Vagina (tissue), 2 donors: Measurements from ENCODE around the gene RHEX. TPM values are rescaled to one million over a fixed set of nuclear protein-coding genes. Genes with fewer than 3 reads are reported as not detected.

ENCODE experiments used
- DNase-seq, 2 donors: peaks; one replicate each; pipeline ENCODE4 v3.0.0-alpha.2; 2017; ENCODE audit errors: extremely low spot score in 2 of 2
- H3K27ac ChIP-seq: fragments of 200-600 bp; sonication (generic); one replicate; pipeline ENCODE4 v1.5.1; 2019
- H3K27me3 ChIP-seq: fragments of 200-600 bp; sonication (generic); one replicate; pipeline ENCODE4 v1.5.1; 2019
- H3K36me3 ChIP-seq, 2 donors: fragments of 200-600 bp; sonication (generic); one replicate each; pipeline ENCODE4 v1.5.1; 2017 to 2019
- H3K4me1 ChIP-seq: fragments of 200-600 bp; sonication (generic); one replicate; pipeline ENCODE4 v1.5.1; 2019
- H3K4me3 ChIP-seq, 2 donors: fragments of 200-600 bp; sonication (generic); 1 replicate in 1 of 2; 2 replicates in 1 of 2; pipeline ENCODE4 v1.5.1; 2016 to 2019
- H3K9me3 ChIP-seq: fragments of 200-600 bp; sonication (generic); one replicate; pipeline ENCODE4 v1.5.1; 2019
- POLR2A ChIP-seq, 2 donors: fragments of 450-650 bp; IDR thresholded peaks; one replicate each; pipeline ENCODE4 v1.6.1; 2017; ENCODE audit warnings: antibody characterized with exemption in 2 of 2, mild to moderate bottlenecking in 2 of 2, moderate library complexity in 2 of 2
- POLR2AphosphoS5 ChIP-seq, 2 donors: sonication (generic); formaldehyde crosslinking; IDR thresholded peaks; one replicate each; pipeline ENCODE4 v1.9.0; 2017; ENCODE audit warnings: antibody characterized with exemption in 2 of 2, mild to moderate bottlenecking in 2 of 2, low read depth in 1 of 2; ENCODE audit not compliant: insufficient read depth in 1 of 2
- intact Hi-C: fragments of 100-400 bp; cut with DNase I; formaldehyde crosslinking; loops from one replicate; pipeline ENCODE4 v1.15.1; 2023
- total RNA-seq: library from RNA; depleted of rRNA; stranded (reverse); fragments of >200 nt; gene quantifications from one replicate; pipeline ENCODE4 v1.2.3, GENCODE V29; 2016
- TF ChIP-seq, protein P1 (sequence below), 3 experiments: fragments of 450-650 bp in 2 of 3; fragments of 200-600 bp in 1 of 3; sonication (generic) in 1 of 3; IDR thresholded peaks; one replicate each; pipeline ENCODE4 v1.5.1; 2017 to 2019; ENCODE audit warnings: antibody characterized with exemption in 3 of 3, mild to moderate bottlenecking in 2 of 3, moderate library complexity in 2 of 3

Gene RHEX
- total RNA-seq, 1 donor from 2014 or later = 1.7 TPM

DNA sequence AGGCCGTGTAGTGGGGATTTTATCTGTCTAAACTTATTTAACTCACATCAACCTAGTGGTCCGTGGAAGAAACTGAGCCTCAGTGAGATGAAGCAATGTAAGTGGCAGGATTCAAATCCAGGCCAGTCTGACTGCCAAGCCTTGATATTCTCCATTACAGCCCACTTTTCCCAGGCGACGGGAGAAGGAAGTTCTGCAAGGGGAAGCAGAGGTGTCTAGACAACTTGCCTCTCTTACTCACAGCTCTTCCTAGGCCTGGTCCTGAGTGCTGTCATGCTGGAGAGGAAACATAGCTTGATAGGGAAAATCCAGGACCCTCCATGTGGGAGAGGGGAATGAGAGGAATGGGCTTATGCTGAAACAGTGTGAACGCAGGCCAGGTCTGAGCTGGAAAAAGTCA, 38.4 kb upstream of the RHEX start:
- Histone ChIP-seq H3K4me3 (no peak overlapping the region), H3K4me1 (no peaks in the 10 kb centered on the region), H3K27ac (no peak overlapping the region), H3K36me3 (no peaks in the 10 kb centered on the region), H3K9me3 (no peaks in the 10 kb centered on the region), H3K27me3 (no peaks in the 10 kb centered on the region)
- intact Hi-C loops = no loop called here
- DNase-seq = no peak
- no peak for TF ChIP-seq POLR2A (IDR thresholded peaks at IDR 0.05)
- TF ChIP-seq, protein P1, sequence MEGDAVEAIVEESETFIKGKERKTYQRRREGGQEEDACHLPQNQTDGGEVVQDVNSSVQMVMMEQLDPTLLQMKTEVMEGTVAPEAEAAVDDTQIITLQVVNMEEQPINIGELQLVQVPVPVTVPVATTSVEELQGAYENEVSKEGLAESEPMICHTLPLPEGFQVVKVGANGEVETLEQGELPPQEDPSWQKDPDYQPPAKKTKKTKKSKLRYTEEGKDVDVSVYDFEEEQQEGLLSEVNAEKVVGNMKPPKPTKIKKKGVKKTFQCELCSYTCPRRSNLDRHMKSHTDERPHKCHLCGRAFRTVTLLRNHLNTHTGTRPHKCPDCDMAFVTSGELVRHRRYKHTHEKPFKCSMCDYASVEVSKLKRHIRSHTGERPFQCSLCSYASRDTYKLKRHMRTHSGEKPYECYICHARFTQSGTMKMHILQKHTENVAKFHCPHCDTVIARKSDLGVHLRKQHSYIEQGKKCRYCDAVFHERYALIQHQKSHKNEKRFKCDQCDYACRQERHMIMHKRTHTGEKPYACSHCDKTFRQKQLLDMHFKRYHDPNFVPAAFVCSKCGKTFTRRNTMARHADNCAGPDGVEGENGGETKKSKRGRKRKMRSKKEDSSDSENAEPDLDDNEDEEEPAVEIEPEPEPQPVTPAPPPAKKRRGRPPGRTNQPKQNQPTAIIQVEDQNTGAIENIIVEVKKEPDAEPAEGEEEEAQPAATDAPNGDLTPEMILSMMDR (IDR thresholded peaks at IDR 0.05) = no peak
- no peak for TF ChIP-seq POLR2AphosphoS5 (IDR thresholded peaks at IDR 0.05; ENCODE audit: insufficient read depth in 1 of 2, low read depth in 1 of 2)

DNA sequence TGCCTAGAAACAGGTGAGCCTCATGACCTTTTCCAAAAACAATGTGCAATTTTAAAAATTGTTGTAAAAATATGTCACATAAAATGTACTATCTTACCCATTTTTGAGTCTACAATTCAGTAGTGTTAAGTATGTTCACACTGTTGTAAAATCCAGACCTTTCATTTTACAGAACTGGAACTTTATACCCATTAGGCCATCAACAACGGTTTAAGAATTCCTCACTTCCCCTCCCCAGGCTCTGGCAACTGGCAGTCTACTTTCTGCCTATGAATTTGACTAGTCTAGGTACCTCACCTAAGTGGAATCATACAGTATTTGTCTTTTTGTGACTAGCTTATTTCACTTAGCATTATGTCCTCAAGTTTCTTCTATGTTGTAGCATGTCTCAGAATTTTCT, 37.9 kb upstream of the RHEX start:
- no peaks in the 10 kb centered on the region for H3K4me1 ChIP-seq
- no peaks in the 10 kb centered on the region for H3K36me3 ChIP-seq
- intact Hi-C loops = no loop called here
- no peak for TF ChIP-seq POLR2A (IDR thresholded peaks at IDR 0.05)
- TF ChIP-seq POLR2AphosphoS5 (IDR thresholded peaks at IDR 0.05; ENCODE audit: insufficient read depth in 1 of 2, low read depth in 1 of 2) = no peak
- TF ChIP-seq, protein P1 (IDR thresholded peaks at IDR 0.05) = no peak
- no peak overlapping the region for H3K27ac ChIP-seq
- no peak for DNase-seq
- H3K27me3 ChIP-seq = no peaks in the 10 kb centered on the region
- no peak overlapping the region for H3K4me3 ChIP-seq
- H3K9me3 ChIP-seq = no peaks in the 10 kb centered on the region

DNA sequence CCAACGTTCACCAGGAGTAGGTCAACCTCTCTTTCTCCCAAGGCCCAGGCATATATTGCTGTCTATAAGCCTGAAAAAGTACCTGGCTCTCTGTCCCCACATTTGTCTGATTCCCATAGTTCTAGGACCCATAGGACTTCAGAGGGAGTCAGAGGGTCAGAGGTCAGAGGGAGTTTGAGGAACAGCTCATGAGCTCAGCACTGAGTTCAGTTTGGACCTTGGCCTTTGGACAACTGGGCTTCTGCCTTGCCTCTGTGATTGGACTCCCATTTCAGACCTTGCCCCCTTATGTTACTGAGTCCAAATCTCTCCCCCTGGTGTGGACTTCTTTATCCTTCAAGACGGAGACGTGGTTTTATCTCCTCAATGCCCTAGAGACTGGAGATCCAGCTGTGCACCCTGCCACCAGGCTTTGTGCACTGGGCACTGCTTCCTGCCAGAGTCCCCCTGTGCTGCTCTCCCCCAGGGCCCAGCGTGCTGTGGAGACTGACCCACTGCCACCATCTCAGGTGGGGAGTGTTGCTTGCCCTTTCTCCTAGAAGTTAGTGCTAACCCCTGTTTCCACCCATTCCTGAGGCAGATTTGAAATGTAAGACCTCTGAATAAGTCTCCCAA, 32.5 kb upstream of the RHEX start:
- Histone ChIP-seq H3K27ac (no peak overlapping the region), H3K9me3 (no peaks in the 10 kb centered on the region), H3K4me3 (no peak overlapping the region), H3K4me1 (no peaks in the 10 kb centered on the region), H3K36me3 (no peaks in the 10 kb centered on the region), H3K27me3 (no peaks in the 10 kb centered on the region)
- TF ChIP-seq, protein P1 (IDR thresholded peaks at IDR 0.05) = no peak
- TF ChIP-seq POLR2A (IDR thresholded peaks at IDR 0.05) = no peak
- DNase-seq = no peak
- intact Hi-C loops = loop anchor here (10.0 kb wide), 1 partner anchor 1586 kb away; no protein-coding TSS in a partner anchor

DNA sequence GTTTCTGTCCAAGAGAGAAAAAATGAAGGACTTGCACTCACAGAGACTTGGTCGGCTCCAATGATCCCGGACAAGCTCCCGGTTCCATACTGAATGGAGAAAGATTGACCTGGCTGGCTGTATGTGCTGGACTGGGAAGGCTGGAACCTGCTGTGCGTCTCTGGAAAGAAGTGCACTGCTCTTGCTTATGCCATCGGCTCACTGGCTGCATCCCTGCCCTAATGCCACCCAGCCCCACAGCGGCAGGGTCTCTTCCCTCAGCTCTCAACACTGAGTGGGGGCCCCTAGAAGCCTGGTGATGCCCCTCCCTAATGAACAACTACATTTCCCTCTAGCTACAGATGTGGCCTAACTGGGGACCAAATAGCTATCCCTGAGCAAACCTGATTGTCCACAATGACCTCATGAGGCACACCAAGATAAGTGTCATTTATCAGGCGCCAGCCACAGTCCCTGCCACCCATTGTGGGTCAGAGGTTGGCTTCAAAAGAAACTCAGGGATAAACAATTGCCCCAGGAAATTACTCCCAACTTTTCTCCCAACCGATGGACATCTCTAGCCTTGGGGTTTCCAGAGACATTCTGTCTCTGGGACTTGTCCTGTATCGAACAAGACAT, 31.9 kb upstream of the RHEX start:
- TF ChIP-seq POLR2A (IDR thresholded peaks at IDR 0.05) (no peak), POLR2AphosphoS5 (IDR thresholded peaks at IDR 0.05; ENCODE audit: insufficient read depth in 1 of 2, low read depth in 1 of 2) (no peak)
- TF ChIP-seq, protein P1 (IDR thresholded peaks at IDR 0.05) = no peak
- H3K4me3 ChIP-seq = no peak overlapping the region
- no peaks in the 10 kb centered on the region for H3K36me3 ChIP-seq
- DNase-seq = no peak
- H3K27ac ChIP-seq = no peak overlapping the region
- no peaks in the 10 kb centered on the region for H3K9me3 ChIP-seq
- no peaks in the 10 kb centered on the region for H3K4me1 ChIP-seq
- no peaks in the 10 kb centered on the region for H3K27me3 ChIP-seq
- intact Hi-C loops = loop anchor here (10.0 kb wide), 1 partner anchor 1586 kb away; no protein-coding TSS in a partner anchor
